Upper lobe of right lung (tissue), 1 donor: ENCODE measurements around the gene ADGRL3. TPM values are rescaled to one million over a fixed set of nuclear protein-coding genes. Genes with fewer than 3 reads are reported as not detected.

Experiments
- ATAC-seq: fragments of 200-7000 bp; cut with Tn5 transposase; one replicate; pipeline ENCODE4 v1.9.1; 2020; ENCODE audit warnings: mild to moderate bottlenecking, moderate library complexity
- DNase-seq: peaks from one replicate; pipeline ENCODE4 v3.0.0-alpha.2; 2020
- H3K27ac ChIP-seq: fragments of 200-600 bp; one replicate; pipeline ENCODE4 v1.8.0; 2022
- H3K27me3 ChIP-seq: fragments of 200-600 bp; one replicate; pipeline ENCODE4 v1.8.0; 2022; ENCODE audit warnings: mild to moderate bottlenecking
- H3K36me3 ChIP-seq: fragments of 200-600 bp; one replicate; pipeline ENCODE4 v1.8.0; 2022
- H3K4me1 ChIP-seq: fragments of 200-600 bp; one replicate; pipeline ENCODE4 v1.8.0; 2022
- H3K4me3 ChIP-seq: fragments of 200-600 bp; one replicate; pipeline ENCODE4 v1.8.0; 2022; ENCODE audit warnings: mild to moderate bottlenecking
- H3K9me3 ChIP-seq: fragments of 200-600 bp; one replicate; pipeline ENCODE4 v1.8.0; 2022
- CTCF ChIP-seq: fragments of 200-600 bp; IDR thresholded peaks from one replicate; pipeline ENCODE4 v1.8.0; 2022; ENCODE audit warnings: antibody characterized with exemption
- intact Hi-C: fragments of 100-400 bp; cut with DNase I; formaldehyde crosslinking; loops from one replicate; pipeline ENCODE4 v1.11.0; 2022
- total RNA-seq: library from RNA; stranded (reverse); fragmentation: NEBNext Ultra II Directional; extraction: Animal tissue kit (Norgen Biotek cat#: 25700); gene quantifications from one replicate; pipeline ENCODE4 v1.2.1, GENCODE V29; 2021
- donor health status: DM: no; HTN: yes; CAD: no; lungs with severe emphysema.

ADGRL3 gene
- total RNA-seq, 1 donor from 2014 or later, result 4.0 TPM

GRCh38 chr4:61860376-61860775 is 660.2 kb downstream of the ADGRL3 start:
- no peak for DNase-seq
- Histone ChIP-seq H3K9me3 (no peaks in the 10 kb centered on the region), H3K27me3 (no peaks in the 10 kb centered on the region), H3K4me1 (no peaks in the 10 kb centered on the region), H3K36me3 (no peaks in the 10 kb centered on the region), H3K27ac (no peak overlapping the region), H3K4me3 (no peak overlapping the region)
- intact Hi-C loops, result no loop called here
- ATAC-seq, result no peak
- TF ChIP-seq CTCF, result no peak

- no peaks in the 10 kb centered on the region for H3K9me3 ChIP-seq
- no peaks in the 10 kb centered on the region for H3K36me3 ChIP-seq
- DNase-seq (no peak), ATAC-seq (no peak)
- no peak overlapping the region for H3K27ac ChIP-seq
- intact Hi-C loops, result no loop called here
- no peak overlapping the region for H3K4me3 ChIP-seq
- H3K27me3 ChIP-seq, result no peaks in the 10 kb centered on the region
- H3K4me1 ChIP-seq, result no peaks in the 10 kb centered on the region
- no peak for TF ChIP-seq CTCF
Measured at GRCh38 chr4:61864286-61864685, 664.2 kb downstream of the ADGRL3 start.

- H3K4me3 ChIP-seq, result no peak overlapping the region
- no peak overlapping the region for H3K27ac ChIP-seq
- no peaks in the 10 kb centered on the region for H3K4me1 ChIP-seq
- DNase-seq (no peak), ATAC-seq (no peak)
- no peak for TF ChIP-seq CTCF
- intact Hi-C loops, result no loop called here
- no peaks in the 10 kb centered on the region for H3K36me3 ChIP-seq
- H3K9me3 ChIP-seq, result no peaks in the 10 kb centered on the region
- H3K27me3 ChIP-seq, result no peaks in the 10 kb centered on the region
Measured at GRCh38 chr4:61866378-61867030, 666.4 kb downstream of the ADGRL3 start.

- no peak for TF ChIP-seq CTCF
- no peaks in the 10 kb centered on the region for H3K9me3 ChIP-seq
- H3K27me3 ChIP-seq, result no peaks in the 10 kb centered on the region
- no peak overlapping the region for H3K27ac ChIP-seq
- no peaks in the 10 kb centered on the region for H3K36me3 ChIP-seq
- intact Hi-C loops, result no loop called here
- H3K4me1 ChIP-seq, result no peaks in the 10 kb centered on the region
- no peak for DNase-seq
- no peak for ATAC-seq
- no peak overlapping the region for H3K4me3 ChIP-seq
Measured at GRCh38 chr4:61872983-61873382, 672.9 kb downstream of the ADGRL3 start.

GRCh38 chr4:61877266-61877665 is 677.1 kb downstream of the ADGRL3 start:
- Histone ChIP-seq H3K4me1 (no peaks in the 10 kb centered on the region), H3K36me3 (no peaks in the 10 kb centered on the region), H3K27ac (no peak overlapping the region), H3K4me3 (no peak overlapping the region), H3K27me3 (no peaks in the 10 kb centered on the region), H3K9me3 (no peaks in the 10 kb centered on the region)
- intact Hi-C loops, result no loop called here
- DNase-seq (no peak), ATAC-seq (no peak)
- no peak for TF ChIP-seq CTCF

GRCh38 chr4:61877893-61878292 is 677.8 kb downstream of the ADGRL3 start:
- H3K4me3 ChIP-seq, result no peak overlapping the region
- no peak overlapping the region for H3K27ac ChIP-seq
- no peaks in the 10 kb centered on the region for H3K9me3 ChIP-seq
- H3K4me1 ChIP-seq, result no peaks in the 10 kb centered on the region
- H3K36me3 ChIP-seq, result no peaks in the 10 kb centered on the region
- intact Hi-C loops, result no loop called here
- DNase-seq, result no peak
- no peaks in the 10 kb centered on the region for H3K27me3 ChIP-seq
- ATAC-seq, result no peak
- TF ChIP-seq CTCF, result no peak
